Caco-2 (cell line): Measurements from ENCODE around the gene RPL28. TPM values are rescaled to one million over a fixed set of nuclear protein-coding genes. Genes with fewer than 3 reads are reported as not detected.

Source experiments
- total RNA-seq: library from RNA; stranded (reverse); gene quantifications from 2 replicates; pipeline ENCODE4 v1.2.3, GENCODE V29; 2022

The RPL28 gene
- total RNA-seq, 1 experiment from 2014 or later = 2,048 TPM

Other genes with a start within 250 kb of the RPL28 start
- gene TNNT1, start 236.7 kb upstream of the RPL28 start, total RNA-seq = 11.8 and 18.0 TPM in 2 replicates
- 2.9 and 4.2 TPM in 2 replicates for gene TNNI3, start 228.2 kb upstream of the RPL28 start, total RNA-seq
- gene DNAAF3, start 219.3 kb upstream of the RPL28 start, total RNA-seq = 0.45 and 0.91 TPM in 2 replicates
- not detected in 2 replicates for gene SYT5, start 205.6 kb upstream of the RPL28 start, total RNA-seq
- gene PTPRH, start 176.4 kb upstream of the RPL28 start, total RNA-seq = 2.3 and 2.7 TPM in 2 replicates
- gene TMEM86B, start 157.2 kb upstream of the RPL28 start, total RNA-seq = 18.0 and 21.2 TPM in 2 replicates
- 113 and 118 TPM in 2 replicates for gene PPP6R1, start 126.9 kb upstream of the RPL28 start, total RNA-seq
- 69.6 and 71.4 TPM in 2 replicates for gene HSPBP1, start 105.8 kb upstream of the RPL28 start, total RNA-seq
- 24.6 and 28.6 TPM in 2 replicates for gene BRSK1, start 101.9 kb upstream of the RPL28 start, total RNA-seq
- 1.6 and 3.4 TPM in 2 replicates for gene TMEM150B, start 60.6 kb upstream of the RPL28 start, total RNA-seq
- gene KMT5C, start 46.1 kb upstream of the RPL28 start, total RNA-seq = 25.8 and 26.3 TPM in 2 replicates
- gene COX6B2, start 31.2 kb upstream of the RPL28 start, total RNA-seq = 0.27 and 0.35 TPM in 2 replicates
- not detected in 2 replicates for gene GARIN5B, start 22.7 kb upstream of the RPL28 start, total RNA-seq
- 0.70 and 1.1 TPM in 2 replicates for gene IL11, start 15.5 kb upstream of the RPL28 start, total RNA-seq
- gene TMEM190, start 9.1 kb upstream of the RPL28 start, total RNA-seq = not detected in 2 replicates
- 18.1 and 22.7 TPM in 2 replicates for gene TMEM238, start 1.6 kb upstream of the RPL28 start, total RNA-seq
- 279 and 293 TPM in 2 replicates for gene UBE2S, start 21.9 kb downstream of the RPL28 start, total RNA-seq
- not detected in 2 replicates for gene SHISA7, start 57.4 kb downstream of the RPL28 start, total RNA-seq
- gene ISOC2, start 75.7 kb downstream of the RPL28 start, total RNA-seq = 40.6 and 49.6 TPM in 2 replicates
- not detected in 2 replicates for gene C19orf85, start 78.8 kb downstream of the RPL28 start, total RNA-seq
- gene ZNF628, start 90.7 kb downstream of the RPL28 start, total RNA-seq = 12.3 and 13.9 TPM in 2 replicates
- 40.9 and 45.2 TPM in 2 replicates for gene NAT14, start 99.3 kb downstream of the RPL28 start, total RNA-seq
- gene SSC5D, start 102.5 kb downstream of the RPL28 start, total RNA-seq = 0.58 and 0.86 TPM in 2 replicates
- gene SBK2, start 151.2 kb downstream of the RPL28 start, total RNA-seq = not detected in 2 replicates
- 2.3 and 2.4 TPM in 2 replicates for gene SBK3, start 159.6 kb downstream of the RPL28 start, total RNA-seq
- gene ZNF579, start 194.9 kb downstream of the RPL28 start, total RNA-seq = 26.5 and 30.4 TPM in 2 replicates
- 27.2 and 27.7 TPM in 2 replicates for gene FIZ1, start 213.6 kb downstream of the RPL28 start, total RNA-seq
- gene ZNF524, start 214.4 kb downstream of the RPL28 start, total RNA-seq = 10.8 and 11.1 TPM in 2 replicates
- gene ZNF865, start 219.7 kb downstream of the RPL28 start, total RNA-seq = 13.2 and 14.5 TPM in 2 replicates
- gene ZNF784, start 238.6 kb downstream of the RPL28 start, total RNA-seq = 8.5 and 10.2 TPM in 2 replicates